GM21529 (cell line): ENCODE data around the gene ADCYAP1R1.

ENCODE experiments used
- ATAC-seq: cut with Tn5 transposase; IDR thresholded peaks from one replicate; pipeline ENCODE4 v1.9.1; 2021; ENCODE audit not compliant: unreplicated experiment

ADCYAP1R1 gene

DNA sequence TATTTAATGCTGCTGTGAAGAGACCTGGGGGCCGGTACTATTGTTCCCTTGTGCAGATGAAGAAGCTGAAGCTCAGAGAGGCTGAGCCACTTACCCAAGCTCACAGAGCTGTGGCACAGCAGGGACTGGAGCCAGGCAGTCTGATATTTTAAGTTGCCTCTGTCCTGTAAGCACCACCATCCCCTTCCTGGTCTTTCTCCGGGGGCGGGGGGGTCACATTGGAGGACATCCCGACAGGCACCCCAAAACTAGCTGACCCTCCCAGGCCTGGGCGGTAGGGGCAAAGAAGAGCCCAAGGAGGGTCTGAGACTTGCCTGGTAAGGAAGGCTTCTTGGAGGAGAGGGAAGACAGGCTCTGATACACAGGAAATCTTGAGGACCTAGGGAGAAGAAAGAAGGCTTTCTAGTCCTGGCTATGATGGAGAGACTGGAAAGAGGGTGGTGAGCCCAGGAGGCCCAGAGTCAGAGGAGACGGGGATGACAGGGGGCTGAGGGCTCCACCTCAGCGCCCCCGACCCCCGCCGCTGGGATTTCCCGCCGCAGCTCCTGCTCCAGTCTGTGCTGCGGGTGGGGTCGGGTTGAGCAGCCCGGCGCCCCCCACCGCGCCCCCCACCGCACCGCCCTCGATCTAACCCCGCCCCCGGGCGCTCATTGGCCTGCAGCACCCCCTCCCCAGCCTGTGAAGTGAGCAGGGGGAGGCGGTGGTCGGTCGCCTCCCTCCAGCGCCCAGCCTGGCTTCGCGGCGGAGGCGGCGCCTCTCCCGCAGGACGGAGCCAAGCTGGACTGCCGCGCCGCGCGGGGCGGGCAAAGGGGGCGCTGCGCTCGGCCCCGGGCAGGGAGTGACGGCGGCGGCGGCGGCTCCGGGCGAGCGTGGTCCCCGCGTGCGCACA is at the start of gene ADCYAP1R1:
ADCYAP1R1 (plus strand) TSS at position 711 of the 889 bp plus-strand sequence. CDS start 10,957 bp downstream, outside the sequence.
- no peak for ATAC-seq

DNA sequence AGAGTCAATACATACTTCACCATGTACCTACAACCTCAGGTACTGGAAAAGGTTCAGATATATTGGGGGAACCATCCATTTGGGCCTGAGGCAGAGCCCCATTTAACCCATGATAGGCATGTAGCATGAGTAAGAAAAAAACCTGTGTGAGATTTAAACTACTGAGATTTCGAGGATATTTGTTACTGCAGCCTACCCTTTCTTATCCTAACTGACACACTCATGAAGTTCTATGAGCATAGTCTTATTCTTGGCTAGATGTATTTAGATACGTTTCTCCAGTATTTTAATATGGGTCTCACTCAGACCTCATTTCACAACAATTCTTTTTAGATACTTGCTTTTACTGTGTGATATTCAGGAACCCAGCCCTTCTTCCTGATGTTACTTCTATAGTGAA is 49.0 kb upstream of the ADCYAP1R1 start:
- ATAC-seq = no peak

DNA sequence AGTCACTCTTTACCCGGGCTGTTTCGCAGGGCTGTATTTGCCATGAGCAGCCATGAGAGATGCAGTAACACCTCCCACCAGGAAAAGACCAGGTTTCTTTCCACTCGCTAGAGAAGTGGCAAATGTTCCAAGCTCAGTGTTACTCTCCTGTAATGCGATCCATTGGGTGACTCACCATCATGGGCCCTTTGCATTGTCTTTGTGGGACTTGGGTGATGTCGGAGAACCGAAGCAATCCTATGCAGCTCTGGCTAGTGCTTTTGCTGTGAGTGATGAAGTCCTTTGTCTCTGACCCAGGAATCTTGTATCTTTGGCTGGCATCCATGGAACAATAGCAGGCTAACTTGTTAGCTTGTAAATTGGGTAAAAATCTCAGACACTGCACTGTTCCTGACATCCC is 48.4 kb upstream of the ADCYAP1R1 start:
- ATAC-seq = no peak

DNA sequence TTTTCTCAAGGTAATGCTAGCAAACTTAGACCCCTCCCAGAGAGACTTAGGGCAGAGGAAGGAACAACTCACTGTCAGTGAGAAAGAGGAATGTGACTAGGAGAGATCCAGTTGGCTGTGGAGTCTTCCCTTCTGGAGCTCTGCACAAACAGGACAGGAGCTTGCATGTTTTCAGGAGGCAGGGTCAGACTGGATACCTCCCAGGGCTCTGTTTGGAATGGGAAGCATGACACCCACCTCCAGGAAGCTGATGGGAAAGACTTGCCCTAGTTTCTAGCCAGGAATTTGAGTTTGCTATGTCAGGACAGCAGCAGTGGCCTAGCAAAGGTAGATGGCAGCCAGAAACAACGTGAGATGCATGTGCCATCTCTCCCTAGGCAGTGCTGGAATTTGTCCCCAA is 47.7 kb upstream of the ADCYAP1R1 start:
- no peak for ATAC-seq

DNA sequence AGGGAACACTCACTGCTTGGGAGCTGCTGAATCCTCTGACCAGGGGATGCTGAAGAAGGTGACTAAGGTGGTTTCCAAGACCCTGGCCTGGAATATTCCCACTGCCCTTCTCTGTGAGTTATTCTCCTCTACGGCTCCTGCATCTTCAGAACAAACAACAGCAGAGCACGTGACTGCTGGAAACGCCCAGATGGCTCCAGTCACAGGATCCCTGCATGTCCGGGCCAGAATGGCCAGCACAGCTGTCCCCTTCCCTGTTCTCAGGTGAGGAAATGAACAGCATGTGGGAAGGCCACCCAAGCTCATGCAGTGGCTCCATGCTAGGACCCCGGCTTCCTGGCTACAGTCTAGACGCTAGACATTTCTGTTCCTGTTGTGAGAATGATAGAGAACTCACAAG is 45.3 kb upstream of the ADCYAP1R1 start:
- ATAC-seq = no peak

DNA sequence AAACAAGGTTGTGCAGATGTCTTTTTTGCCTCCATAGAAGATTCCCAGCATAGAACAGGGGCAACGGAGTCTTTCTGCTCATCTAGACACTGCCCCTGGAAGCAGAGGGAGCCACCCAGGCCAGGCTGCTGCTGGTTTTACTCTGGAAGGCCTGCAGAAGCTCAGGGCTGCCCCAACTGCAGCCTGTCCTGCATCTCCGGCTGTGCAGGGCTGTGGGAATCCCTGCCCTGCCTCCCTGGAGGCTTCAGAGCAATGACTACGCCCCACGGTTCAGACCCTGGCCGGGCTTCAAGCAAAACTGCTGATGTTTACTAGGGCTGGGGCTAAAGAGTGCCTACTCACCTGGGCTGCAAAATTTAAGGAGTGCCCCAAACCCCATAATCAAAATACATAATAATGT is 44.5 kb upstream of the ADCYAP1R1 start:
- no peak for ATAC-seq

DNA sequence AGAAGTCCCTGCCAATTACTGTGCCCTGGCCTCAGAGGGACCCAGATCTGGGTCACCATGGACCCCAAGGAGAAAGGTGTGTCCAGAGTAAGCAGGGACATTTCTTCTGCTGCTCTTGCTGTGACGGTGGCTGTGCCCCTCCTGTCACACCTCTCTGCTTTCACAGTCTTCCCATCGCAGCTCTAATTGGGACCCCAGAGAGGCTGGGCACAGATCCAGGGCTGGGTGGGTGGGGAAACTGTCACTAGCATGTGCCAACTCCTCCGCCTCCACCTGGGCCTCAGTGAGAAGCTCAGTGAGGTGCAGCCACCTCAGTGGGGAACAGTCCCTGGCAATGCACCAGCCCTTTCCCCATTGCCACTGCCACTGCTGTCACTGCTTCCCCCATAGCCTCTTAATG is 37.3 kb upstream of the ADCYAP1R1 start:
- ATAC-seq = no peak

DNA sequence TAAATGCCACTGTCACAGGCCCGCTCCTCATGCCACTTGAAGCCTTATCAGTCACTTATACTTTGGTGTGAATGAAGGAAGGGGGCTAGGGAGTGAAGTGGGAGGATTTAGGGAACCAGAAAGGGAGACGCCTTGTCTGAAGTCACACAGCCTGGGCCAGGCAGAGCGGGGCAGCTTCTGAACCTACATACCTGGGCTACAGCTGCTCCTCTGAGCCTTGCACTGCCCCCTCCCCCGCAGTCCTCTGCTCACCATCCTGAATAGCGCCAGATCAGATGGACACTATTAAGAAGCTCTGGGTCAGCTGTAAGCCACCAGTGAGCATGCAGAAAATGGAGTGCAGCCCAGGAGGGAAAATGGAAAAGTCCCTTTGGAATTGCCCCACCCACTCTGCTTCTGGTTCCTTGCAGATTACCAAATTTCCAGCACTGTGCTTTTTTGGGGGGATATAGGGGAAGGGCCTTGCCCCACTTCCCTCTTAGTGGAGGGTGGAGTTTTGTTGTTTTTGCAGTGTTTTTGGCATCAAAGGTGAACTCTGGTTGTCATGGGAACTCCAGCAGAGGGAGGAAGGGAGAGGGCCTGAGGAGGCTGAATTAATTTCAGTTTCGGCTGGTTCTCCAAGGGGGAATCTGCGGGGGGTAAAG is 35.0 kb upstream of the ADCYAP1R1 start:
- no peak for ATAC-seq

DNA sequence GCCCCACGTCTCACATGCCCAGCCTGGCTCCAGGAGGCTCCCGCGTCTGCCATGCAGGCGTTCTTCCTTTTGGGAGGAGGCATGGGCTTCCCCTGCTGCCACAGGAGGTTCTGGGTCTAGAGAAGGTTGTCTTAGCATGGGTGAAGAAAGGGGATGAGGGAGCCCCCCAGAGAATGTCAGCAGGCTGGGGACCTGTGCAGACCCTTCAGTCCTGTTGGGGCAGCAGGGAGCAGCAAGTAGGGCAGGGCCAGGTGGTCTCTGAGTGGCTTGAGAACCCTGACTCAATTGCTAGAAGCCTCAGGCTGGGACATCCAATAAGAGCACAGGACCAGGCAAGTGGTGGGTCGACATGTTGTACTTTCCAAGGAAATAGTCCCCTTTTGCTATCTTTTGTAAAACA is 34.4 kb upstream of the ADCYAP1R1 start:
- ATAC-seq = no peak

DNA sequence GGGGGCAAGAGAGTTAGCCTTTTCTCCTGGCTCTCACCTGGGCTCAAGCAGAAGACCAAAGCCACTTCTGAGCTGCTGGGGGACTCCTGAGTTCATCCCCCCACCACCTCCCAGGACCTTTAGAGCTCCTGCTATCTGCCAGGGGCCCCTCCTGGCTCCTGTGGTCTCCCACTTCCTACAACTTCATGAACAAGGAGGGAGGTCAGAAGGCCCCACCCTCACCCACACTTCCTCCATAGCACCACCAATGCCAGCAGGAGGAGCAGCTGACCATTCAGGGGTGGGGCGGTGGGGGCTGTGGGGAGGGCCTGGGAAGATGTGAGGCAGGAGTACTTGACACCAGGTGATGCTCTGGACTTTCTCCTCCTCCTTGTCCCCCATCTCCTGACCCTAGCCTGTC is 32.6 kb upstream of the ADCYAP1R1 start:
- ATAC-seq = no peak

DNA sequence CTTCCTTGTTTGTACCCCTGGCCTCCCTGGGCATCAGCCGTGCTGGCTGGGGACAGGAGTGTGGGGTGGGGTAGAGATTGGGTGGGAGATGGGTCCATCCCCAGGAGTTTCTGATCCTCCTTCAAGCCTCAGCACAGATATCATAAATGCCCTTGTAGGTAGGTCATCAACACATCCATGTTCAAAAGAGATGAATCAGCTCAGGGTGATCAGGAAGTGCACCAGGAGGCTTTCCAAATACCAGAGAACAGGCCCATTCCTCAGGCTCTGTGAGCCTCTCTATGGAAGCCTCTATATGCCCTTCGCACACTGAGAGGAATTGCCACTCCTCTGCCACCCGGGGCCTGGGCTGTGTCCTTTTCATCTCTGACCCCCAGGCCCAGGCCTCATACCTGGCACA is 31.9 kb upstream of the ADCYAP1R1 start:
- no peak for ATAC-seq

DNA sequence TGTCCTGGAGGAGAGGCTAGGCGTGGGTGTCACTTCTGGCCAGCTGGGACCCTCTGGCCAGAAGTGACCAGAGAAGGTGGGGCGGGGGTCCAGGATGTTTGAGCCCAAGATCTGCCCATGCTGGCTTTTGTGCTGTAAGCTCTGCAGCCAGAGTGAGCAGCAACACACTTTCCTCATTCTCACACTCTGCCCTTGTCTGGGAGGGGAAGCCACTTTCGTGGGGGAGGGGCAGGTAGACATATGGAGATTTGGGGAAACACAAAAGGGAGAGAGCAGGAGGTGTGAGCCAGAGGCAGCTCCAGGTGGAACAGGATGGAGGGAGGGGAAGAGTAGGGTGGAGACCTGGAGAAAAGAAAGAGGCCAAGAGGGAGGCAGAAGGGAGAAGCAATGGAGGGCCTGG is 31.5 kb upstream of the ADCYAP1R1 start:
- no peak for ATAC-seq

DNA sequence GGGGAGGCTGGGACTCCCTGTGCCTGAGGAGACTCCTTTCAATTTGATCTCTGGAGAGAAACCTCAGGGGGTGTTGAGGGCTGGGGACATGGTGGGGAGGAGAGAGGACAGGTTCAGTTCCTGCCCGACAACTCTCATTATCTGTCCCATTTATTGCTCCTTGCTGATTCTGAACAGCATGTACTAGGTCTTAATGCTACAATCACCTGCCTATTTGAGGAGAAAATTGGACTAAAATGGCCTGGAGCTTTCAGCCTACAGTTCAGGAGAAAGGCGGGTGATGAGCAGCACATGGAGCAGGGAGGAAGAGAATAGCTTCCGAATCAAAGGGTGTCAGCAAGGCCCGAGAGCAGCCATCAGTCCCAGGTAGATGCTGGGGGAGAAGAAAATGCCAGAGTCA is 30.0 kb upstream of the ADCYAP1R1 start:
- no peak for ATAC-seq

DNA sequence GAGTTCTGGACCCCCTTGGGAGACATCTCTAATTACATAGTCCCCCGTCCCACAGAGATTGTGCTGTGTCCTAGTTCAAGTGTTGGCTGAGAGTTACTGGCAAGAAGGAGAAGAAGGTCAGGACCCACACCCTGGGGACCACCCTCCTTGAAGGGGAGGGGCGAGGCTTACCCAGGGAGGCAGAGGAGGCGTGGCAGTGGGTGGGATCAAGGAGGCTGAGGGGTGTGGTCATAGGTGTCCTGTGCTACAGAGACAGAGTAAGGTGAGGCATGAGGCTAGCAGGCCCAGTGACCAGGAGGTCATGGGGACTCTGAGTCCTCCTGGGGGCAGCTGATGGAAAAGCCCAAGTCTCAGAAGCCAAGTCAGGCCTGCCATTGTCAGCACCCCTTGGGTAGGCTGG is 29.4 kb upstream of the ADCYAP1R1 start:
- no peak for ATAC-seq

DNA sequence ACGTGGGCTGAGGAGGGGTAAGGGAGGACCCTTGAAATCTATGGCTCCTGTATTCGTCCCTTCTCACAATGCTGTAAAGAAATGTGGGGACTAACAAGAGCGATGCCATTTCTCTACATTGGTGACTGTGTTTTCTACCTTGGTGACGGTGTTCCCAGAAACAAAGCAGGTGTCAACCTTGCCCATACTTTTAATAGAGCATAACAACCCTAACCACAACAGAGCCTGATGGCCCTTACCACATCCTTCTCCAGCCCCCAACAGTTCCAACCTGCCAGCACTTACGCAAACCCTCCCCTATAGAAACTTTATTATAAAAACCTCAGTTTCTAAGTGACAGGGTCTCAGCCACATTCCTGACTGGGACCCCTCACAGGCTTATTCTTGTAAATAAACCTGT is 28.2 kb upstream of the ADCYAP1R1 start:
- no peak for ATAC-seq

DNA sequence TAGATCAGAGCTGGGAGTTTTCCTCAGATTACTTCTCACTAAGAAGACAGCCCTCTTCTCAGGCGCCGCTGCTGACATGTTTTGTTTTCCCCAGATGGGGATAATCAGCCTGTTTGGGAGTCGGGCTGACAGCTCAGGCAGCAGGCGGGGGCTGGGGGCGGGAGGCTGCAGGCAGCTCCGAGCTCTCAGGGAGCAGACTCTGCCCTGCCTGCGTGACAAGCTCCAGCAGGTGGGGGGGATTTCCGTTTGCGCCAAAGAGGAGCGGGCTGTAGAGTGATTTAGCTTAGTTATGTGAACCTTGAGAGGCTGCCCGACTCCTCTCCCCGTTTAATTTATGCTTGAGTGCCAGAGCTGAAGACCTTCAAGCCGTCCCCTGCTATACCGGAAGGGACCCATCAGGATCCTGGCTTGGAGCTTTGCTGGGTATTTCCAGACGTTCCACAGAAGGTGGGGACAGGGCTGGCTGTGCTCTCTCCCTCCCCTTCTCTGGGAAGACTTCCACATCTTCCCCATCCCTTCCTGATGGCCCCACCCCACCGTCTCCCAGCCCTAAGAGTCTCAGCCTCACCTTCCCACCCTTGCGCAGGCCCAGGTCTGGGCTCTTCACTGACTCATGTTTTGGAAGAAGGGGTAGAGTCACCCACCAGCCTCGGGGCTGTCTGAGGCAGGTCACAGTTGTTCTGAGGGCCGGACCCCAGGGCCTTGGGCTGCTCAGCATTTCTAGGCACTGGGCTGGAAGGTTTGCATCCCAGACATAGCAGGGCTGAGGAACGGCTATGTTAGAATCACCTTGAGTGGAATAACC is 24.7 kb upstream of the ADCYAP1R1 start:
- no peak for ATAC-seq

DNA sequence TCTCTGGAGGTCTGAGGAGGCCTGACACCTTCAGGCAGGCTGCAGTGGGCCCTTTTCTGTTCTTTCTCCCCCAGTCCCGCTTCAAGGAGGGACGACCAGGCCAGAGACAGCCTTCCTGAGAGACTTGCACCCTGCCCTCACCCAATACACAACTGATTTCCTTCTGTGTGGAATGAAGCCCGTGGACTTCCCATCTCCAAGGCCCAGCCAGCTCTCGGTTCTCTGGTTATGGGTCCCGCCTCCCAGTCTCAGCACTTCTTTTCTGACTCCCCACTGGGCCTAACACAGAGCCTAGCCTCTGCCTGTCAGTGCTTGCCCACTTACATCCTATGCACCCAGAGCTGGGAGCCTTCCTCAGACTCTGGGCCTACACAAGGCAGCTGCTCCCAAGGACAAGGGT is 24.1 kb upstream of the ADCYAP1R1 start:
- ATAC-seq = no peak

DNA sequence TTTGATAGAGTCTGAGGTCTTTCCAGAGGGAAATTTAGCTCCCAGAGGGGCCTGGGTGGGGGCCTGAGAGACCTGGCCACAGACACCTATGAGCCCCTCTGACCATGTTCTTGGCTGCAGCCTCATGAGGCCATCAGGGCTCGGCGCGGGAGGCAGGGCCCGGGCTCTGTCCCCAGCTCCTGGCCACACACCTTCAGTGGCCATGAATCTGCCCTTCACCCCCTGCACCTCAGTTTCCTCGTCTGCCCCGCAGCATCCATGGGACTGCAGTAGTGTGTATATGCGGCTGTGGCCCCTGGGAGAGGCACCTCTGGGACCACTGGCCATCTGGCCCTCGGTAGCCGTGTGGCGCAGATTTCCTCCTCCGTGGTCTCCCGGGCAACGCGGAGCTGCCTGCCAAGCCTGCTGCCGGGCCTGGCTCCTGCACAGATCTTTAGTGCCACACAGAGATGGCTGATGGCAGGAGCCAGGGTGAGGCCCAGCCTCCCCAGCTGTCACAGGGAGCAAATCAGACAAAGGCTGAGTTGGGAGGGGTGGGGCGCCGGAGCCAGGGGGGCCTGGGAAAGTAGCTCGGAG is 23.6 kb upstream of the ADCYAP1R1 start:
- ATAC-seq = no peak

DNA sequence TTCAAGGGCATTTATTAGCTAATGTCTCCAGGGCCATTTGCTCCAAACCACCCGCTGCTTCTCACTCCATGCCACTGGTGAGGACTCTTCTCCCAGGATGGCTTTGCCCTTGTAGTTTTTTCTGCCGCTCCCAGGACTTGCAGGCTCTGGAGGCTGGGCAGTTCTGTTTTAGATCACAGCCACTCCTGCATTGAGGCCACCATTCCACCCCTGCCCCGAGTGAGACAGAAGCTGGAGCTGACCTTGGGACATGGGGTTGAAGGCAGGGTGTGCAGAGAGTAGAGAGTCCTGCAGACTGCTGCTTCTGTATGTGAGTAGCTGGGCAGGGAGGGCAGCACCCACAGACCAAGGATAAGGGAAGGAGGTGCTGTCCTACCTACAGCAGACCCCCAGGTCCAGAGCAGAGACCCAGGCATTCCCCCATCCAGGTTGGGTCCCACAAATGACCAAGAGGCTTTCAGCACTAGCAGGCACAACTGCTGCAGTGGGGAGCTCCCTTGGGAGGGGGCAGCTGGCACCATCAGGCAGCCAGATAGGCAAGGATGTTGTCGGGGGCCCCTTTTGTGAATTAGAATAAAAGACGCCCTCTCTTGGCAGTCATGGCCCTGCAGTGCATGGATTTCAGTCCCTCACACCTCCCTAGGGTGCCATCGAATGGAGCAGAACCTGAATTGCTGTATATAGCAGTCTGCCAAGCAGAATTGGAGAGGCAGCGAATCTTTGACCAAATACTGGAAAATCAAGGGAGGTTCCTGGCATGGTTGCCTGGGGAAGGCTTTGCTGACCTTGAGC is 22.7 kb upstream of the ADCYAP1R1 start:
- ATAC-seq = no peak

DNA sequence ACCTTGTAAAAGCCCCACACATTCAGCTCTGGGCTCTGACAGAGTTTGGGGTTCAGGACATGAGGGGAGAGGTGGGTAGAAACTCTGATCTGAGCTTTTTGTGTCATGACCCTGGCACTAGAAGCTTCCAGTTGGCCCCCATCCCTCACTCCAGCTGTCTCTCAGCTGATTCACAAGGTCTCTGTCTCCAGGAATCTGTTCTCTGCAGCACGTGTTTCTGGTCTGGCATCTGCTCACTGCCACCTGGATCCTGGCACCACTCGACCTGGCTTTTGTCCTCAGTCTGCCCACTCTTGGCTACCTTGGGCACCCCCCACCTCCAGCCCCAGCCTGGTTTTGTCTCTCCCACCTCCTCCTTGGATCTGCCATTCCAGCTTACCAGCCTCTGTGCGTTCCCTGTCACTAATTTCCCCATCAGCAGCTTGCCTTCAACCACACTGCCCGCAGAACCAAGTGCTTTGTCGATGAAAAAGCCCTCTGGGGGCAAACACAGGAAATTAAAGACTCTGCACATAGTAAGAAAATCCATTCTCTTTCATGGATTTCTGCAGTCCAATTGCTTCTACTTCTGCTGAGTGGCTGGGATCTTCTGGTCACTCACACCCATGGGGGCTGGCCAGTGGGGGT is 18.3 kb upstream of the ADCYAP1R1 start:
- ATAC-seq = no peak
